ENCODE measurements around the gene INAFM2.

INAFM2 gene

DNA sequence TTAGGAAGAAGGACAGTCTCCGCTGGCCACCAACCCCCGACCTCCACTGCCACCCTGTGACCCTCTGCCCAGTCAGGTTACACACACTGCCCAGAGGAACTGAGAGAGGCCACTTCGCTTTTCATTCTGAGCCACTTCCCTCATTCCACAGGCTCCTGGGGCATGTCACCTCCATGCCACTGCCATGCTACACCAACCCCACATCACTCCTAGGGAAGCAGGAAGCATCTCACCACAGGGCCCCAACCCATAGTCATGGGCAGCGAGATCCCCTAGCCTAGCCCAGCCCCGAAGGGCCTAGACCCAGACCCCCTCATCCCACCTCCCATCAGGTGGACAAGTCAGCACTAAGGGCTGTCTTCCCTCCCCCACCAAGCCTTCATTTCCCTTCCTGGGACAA lies 17.1 kb upstream of the INAFM2 start:
- Mint-ChIP-seq H3K36me3 (ENCODE audit: low read depth) (peaks cover 23% of the 10 kb centered on the region), H3K4me3 (peak overlapping the region; percentile 95), H3K9me3 (no peaks in the 10 kb centered on the region), H3K27ac (peak overlapping the region; percentile 56), H3K4me1 (ENCODE audit: low read depth) (peaks cover 37% of the 10 kb centered on the region), H3K27me3 (ENCODE audit: low read depth) (peaks cover 4% of the 10 kb centered on the region)

DNA sequence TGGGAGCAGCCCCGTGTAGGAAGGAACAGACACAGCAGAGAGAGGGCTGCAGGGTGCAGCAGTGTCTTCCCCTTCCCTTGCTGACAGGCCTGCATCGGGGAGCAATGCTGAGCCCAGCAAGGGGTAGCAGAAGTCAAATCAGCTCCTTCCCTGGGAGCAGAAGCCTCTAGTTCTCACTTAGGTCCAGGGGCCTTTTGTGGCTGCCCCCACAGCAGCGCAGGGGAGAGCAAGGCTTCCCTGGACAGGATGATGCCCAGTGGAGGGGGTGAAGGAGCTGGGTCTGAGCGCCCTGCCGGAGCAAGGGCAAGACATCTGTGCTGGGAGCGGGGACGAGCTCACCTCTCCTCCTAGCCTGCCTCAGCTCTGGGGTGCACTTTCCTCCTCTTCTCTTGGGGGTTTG lies 16.6 kb upstream of the INAFM2 start:
- Mint-ChIP-seq H3K4me1 (ENCODE audit: low read depth) (peaks cover 37% of the 10 kb centered on the region), H3K27me3 (ENCODE audit: low read depth) (peaks cover 7% of the 10 kb centered on the region), H3K4me3 (peak overlapping the region; percentile 95), H3K27ac (peak overlapping the region; percentile 56), H3K9me3 (no peaks in the 10 kb centered on the region), H3K36me3 (ENCODE audit: low read depth) (peaks cover 17% of the 10 kb centered on the region)

DNA sequence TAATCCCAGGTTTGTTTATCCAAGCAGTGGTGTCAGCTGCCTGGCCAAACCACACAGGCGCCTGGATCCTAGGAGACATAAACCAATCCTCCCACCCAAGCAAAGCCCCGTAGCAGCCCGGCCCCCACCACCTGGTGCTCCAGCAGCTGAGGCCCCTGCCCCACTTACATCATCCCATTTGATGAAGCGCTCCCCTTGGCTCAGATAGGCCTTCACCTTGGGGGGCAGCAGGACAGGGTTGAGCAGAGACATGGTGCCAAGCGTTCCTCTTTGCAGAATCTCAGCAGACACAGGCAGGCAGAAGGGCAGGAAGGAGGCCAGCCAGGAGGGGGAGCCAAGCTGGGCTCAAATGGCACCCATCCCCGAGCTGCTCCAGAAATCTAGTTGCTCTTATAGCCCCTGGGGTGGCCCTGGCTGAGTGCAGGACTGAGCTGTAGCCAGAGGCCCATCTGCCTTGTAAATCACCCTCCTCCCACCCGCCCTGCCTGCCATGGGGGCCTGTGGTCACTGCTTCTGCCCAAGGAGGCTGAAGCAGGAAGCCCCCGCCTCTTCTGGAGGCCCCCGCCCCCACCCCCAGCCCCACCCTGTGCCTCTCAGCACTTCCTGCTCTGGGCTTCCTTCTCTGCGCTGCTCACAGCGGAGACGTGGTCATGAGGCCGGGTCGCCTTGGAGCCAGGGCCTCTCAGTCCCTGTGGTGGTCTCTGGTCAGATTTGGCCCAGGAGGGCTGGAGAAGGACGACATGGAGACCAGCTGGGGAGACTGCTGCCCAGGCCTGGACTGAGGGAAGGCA lies 15.9 kb upstream of the INAFM2 start, which contains the start of gene PLCB2:
Gene PLCB2, minus strand, starts transcription at position 515 of the 791 bp plus-strand sequence. Its CDS starts 263 bp downstream, at position 252.
- H3K4me1 Mint-ChIP-seq (ENCODE audit: low read depth): peaks cover 37% of the 10 kb centered on the region
- H3K27me3 Mint-ChIP-seq (ENCODE audit: low read depth): peaks cover 14% of the 10 kb centered on the region
- H3K36me3 Mint-ChIP-seq (ENCODE audit: low read depth): peaks cover 15% of the 10 kb centered on the region
- H3K9me3 Mint-ChIP-seq: no peaks in the 10 kb centered on the region
- H3K27ac Mint-ChIP-seq: peak within 1 kb of the TSS; percentile 97
- peak within 1 kb of the TSS; percentile 95 for H3K4me3 Mint-ChIP-seq

DNA sequence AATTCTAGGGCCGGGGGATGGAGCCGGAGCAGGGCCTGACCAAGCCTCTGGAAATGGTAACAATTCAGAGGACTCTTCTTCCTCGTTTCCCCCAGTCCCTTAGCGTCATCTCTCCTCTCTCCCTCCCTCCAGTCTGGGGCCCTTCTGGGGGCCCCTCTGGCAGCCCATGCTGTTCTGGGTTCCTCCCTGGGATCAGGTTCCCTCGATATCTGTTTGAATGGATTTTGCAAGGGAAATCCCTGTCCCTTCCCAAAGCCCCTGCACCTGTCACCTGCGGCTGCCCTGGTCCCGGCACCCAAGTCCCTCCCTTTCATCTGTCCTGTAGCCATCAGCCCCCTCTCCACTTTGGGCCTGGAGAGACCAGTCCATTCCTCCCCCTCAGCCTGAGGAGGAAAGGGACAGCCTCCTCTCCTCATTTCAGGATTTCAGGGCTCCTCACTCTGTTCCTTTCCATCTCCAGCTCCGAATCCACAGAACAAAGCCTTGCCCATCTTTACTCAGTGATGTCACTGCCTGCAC lies 14.1 kb upstream of the INAFM2 start:
- H3K27ac Mint-ChIP-seq: peak overlapping the region; percentile 97
- peaks cover 31% of the 10 kb centered on the region for H3K27me3 Mint-ChIP-seq (ENCODE audit: low read depth)
- no peaks in the 10 kb centered on the region for H3K9me3 Mint-ChIP-seq
- H3K36me3 Mint-ChIP-seq (ENCODE audit: low read depth): peaks cover 2% of the 10 kb centered on the region
- H3K4me1 Mint-ChIP-seq (ENCODE audit: low read depth): peaks cover 34% of the 10 kb centered on the region
- peak overlapping the region; percentile 95 for H3K4me3 Mint-ChIP-seq

DNA sequence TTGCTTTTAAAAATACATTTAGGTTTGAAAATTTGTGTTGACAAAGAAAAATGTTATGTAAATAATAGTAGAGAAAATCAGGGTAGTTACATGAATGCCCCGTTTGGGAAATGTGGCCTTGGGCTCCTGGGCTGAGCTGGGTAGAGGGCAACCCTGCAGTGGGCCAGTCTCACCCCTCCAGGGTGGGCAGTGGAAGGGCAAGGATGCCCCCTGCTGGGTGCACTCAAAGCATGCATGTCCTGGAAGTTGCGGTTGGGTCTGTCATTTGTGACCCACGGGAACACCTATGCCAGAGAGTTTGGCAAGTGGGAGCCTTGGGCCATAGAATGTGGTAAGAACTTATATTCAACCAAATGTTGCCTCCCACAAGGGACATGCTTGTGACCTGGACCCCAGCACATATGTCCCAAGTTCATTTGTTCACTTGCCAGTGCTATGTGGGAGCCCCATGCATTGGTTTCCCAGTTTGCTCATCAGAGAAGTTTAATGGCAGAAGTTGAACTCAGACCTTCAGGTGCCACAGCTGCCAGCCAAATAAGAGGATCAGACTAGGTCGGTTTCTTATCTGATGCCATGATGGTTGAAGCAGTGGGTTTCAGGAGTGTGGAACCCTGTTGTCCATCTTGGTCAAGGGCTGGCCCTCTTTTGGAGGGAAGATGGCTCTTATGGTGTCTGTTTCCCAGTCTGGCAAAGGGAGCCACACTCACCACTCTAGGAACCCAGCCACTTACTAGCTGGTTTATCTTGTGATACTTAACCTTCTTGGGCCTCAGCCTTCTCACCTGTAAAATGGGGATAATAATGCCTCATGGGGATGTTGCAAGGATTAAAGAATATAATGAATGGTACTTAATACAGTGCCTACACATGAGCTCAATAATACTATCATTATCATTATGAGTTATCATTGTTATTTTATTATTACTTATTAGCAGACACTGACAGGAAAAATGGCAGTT lies 13.2 kb upstream of the INAFM2 start:
- peaks cover 2% of the 10 kb centered on the region for H3K36me3 Mint-ChIP-seq (ENCODE audit: low read depth)
- H3K4me3 Mint-ChIP-seq: peak overlapping the region; percentile 62
- peaks cover 36% of the 10 kb centered on the region for H3K27me3 Mint-ChIP-seq (ENCODE audit: low read depth)
- H3K9me3 Mint-ChIP-seq: no peaks in the 10 kb centered on the region
- peak overlapping the region; percentile 97 for H3K27ac Mint-ChIP-seq
- peaks cover 29% of the 10 kb centered on the region for H3K4me1 Mint-ChIP-seq (ENCODE audit: low read depth)

DNA sequence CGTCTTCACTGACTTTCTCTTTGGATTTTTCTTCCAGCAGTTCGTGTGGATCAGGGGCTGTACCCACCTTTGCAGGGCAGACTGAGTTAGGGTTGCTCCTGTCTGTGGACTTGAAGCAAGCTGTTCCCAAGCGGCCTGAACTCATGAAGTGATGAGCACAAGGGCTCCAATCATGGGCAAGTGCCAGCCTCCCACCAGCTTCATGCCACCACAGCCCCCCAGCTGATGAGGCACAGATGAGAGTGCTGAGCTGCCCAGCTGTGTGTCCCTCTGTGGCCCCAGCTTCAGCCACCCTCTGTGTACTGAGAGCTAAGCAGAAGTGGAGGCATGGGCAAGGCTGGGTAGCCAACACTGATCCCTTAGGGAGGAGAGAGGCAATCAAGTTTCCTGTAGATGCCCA lies 12.5 kb upstream of the INAFM2 start:
- H3K4me3 Mint-ChIP-seq: no peak overlapping the region
- peaks cover 44% of the 10 kb centered on the region for H3K27me3 Mint-ChIP-seq (ENCODE audit: low read depth)
- peaks cover 28% of the 10 kb centered on the region for H3K4me1 Mint-ChIP-seq (ENCODE audit: low read depth)

DNA sequence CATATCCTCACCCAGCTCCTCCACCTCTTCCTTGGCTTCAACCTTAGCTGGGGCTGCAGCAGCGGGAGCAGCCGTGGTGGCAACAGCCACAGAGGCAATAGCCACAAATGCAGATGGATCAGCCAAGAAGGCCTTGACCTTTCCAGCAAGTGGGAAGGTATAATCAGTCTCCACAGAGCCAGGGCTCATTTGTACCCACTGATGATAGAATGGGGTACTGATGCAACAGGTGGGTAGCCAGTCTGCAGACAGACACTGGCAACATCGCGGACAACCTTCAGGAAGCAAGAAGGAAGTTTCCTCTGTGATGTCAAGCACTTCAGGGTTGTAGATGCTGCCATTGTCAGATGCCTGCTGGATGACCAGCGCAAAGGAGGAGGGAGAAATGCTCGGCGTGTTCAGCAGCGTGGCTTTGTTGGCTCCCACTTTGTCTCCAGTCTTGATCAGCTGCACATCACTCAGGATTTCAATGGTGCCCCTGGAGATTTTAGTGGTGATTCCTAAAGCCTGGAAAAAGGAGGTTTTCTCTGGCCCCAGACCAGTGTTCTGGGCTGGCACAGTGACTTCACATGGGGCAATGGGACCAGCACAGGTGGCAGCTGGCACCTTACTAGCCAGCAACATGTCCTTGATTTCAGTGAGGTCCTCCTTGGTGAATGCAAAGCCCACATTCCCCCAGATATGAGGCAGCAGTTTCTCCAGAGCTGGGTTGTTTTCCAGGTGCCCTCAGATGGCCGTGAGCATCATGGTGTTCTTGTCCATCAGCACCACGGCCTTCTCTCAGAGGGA lies 10.9 kb upstream of the INAFM2 start:
- no peak overlapping the region for H3K27ac Mint-ChIP-seq
- peaks cover 18% of the 10 kb centered on the region for H3K4me1 Mint-ChIP-seq (ENCODE audit: low read depth)
- H3K36me3 Mint-ChIP-seq (ENCODE audit: low read depth): peaks cover 2% of the 10 kb centered on the region
- H3K27me3 Mint-ChIP-seq (ENCODE audit: low read depth): peaks cover 59% of the 10 kb centered on the region
- H3K4me3 Mint-ChIP-seq: no peak overlapping the region
- H3K9me3 Mint-ChIP-seq: no peaks in the 10 kb centered on the region

More for the DNA sequence above, 12.5 kb upstream of the INAFM2 start:
- Mint-ChIP-seq H3K36me3 (ENCODE audit: low read depth) (peaks cover 2% of the 10 kb centered on the region), H3K9me3 (no peaks in the 10 kb centered on the region), H3K27ac (no peak overlapping the region)

DNA sequence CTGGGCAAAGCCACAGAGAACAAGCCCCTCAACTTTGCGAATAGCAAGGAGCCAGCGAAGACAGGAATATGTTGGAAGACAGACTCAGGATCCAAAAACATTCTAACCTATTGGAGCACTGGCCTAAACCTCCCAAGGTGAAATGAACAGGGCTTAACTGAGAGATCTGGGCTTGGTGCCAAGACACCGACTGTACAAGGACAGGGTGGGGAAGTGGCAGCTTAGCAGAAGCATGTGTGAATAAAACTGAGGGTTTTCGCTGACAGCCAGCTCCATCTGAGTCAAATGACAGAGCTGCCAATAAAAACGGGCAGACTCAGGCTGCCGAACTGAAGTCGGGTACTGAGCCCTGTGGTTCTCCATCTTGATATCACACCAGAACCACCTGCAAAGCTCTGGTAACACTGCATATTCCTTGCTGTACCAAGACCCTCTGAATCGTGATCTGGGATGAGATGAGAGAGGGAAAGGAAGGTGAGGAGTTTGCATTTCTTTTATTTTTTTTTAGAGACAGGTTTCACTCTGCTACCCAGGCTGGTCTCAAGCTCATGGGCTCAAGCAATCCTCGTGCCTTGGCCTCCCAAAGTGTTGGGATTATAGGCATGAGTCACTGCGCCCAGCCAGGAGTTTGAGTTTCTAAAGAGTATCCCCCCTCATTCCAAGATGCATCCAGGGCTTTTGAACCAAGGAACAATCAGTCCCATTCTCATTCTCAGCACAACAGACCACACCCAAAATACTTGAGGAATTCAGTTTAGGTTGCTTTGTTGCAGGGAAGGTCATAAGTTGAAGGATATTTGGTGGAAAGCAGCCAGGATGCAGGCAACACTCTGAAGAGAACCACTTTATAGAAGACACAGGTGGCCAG lies 9.7 kb upstream of the INAFM2 start:
- peaks cover 65% of the 10 kb centered on the region for H3K27me3 Mint-ChIP-seq (ENCODE audit: low read depth)
- H3K4me3 Mint-ChIP-seq: no peak overlapping the region
- no peaks in the 10 kb centered on the region for H3K9me3 Mint-ChIP-seq
- H3K36me3 Mint-ChIP-seq (ENCODE audit: low read depth): no peaks in the 10 kb centered on the region
- no peak overlapping the region for H3K27ac Mint-ChIP-seq
- H3K4me1 Mint-ChIP-seq (ENCODE audit: low read depth): peaks cover 15% of the 10 kb centered on the region

DNA sequence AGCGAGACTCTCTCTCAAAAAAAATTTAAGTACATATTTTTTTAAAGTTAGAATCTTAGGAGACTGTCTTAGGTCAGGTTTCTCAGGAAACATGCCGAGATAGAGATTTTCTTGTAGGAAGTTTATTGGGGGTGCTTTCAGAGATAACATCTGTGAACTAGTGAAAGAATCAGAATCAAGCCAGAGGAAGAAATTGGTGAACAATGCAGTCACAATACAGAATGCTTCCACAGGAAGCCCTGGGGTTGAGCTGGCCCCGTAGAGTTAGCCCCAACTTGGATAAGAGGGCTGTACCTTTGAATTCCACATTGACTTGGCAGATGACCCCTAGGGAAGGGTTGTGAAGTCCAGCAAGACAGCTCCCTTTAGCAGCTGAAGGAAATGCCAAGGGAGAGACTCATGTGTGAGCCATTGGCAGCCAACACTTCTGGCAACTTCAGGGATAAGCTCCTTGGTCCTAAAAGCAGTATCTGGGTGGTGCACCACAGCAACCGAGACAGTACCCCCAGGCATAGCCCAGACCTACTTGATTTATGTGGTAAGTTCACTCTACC lies 8.7 kb upstream of the INAFM2 start:
- no peaks in the 10 kb centered on the region for H3K9me3 Mint-ChIP-seq
- H3K4me3 Mint-ChIP-seq: no peak overlapping the region
- H3K27ac Mint-ChIP-seq: no peak overlapping the region
- peaks cover 68% of the 10 kb centered on the region for H3K27me3 Mint-ChIP-seq (ENCODE audit: low read depth)
- H3K36me3 Mint-ChIP-seq (ENCODE audit: low read depth): no peaks in the 10 kb centered on the region
- H3K4me1 Mint-ChIP-seq (ENCODE audit: low read depth): peaks cover 6% of the 10 kb centered on the region

DNA sequence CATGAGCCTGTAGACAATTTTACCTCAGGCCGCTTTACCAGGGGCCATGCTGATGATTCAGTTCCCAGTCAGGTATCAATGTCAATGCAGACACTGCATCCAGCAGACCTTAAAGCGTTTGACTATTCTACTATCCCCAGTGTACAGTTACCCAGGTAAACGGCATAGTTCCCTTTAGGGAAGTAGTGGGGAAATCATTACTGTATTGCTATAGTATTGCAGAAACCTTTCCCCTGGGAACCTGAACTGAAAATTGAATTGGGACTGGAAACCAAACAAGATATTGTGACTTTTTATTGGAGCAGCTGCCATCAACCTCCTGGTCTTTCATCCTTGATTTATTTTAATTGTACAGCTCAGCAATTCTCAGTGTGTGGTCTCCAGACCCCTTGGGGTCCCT lies 6.6 kb upstream of the INAFM2 start:
- H3K27ac Mint-ChIP-seq: no peak overlapping the region
- H3K4me3 Mint-ChIP-seq: no peak overlapping the region
- no peaks in the 10 kb centered on the region for H3K9me3 Mint-ChIP-seq
- H3K27me3 Mint-ChIP-seq (ENCODE audit: low read depth): peaks cover 72% of the 10 kb centered on the region
- no peaks in the 10 kb centered on the region for H3K36me3 Mint-ChIP-seq (ENCODE audit: low read depth)
- peaks cover 8% of the 10 kb centered on the region for H3K4me1 Mint-ChIP-seq (ENCODE audit: low read depth)

DNA sequence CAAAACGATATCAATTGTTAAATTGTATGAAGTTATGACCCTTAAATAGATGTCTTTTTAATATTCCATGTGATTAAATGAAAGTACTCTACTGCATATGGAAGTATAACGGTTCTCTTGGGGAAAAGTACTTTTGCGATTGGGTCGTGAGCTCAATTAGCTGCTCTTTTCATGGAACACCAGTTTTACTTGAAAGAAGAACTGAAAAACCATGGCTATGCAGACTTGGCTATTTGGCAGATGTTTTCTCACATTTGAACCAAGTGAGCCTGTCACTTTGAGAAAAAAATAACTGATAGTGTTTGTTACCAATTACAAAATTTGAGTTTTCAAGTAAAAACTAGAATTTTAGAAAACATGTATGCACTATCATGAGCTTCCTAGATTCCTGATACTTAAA lies 5.9 kb upstream of the INAFM2 start:
- Mint-ChIP-seq H3K27me3 (ENCODE audit: low read depth) (peaks cover 66% of the 10 kb centered on the region), H3K4me1 (ENCODE audit: low read depth) (peaks cover 15% of the 10 kb centered on the region)

DNA sequence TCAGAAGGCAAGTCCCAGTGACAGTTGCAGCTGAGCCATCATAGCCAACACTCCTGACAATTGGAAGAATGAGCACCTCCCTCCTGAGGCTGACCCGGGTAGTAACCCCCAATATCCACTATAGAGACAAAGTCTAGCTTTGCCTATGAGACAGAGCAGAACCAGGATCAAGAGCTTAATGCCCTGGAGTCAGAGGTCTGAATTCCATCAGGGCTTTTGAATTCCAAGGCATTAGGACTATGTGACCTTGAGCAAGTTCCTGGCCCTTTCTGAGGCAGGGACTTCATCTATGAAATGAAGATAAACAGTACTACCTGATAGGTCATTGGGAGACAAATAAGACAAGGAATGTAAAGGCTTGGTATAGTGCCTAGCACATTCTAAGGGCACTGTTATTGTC lies 3.1 kb upstream of the INAFM2 start:
- Mint-ChIP-seq H3K4me1 (ENCODE audit: low read depth) (peaks cover 22% of the 10 kb centered on the region), H3K27ac (no peak overlapping the region)

More for the DNA sequence above, 5.9 kb upstream of the INAFM2 start:
- H3K9me3 Mint-ChIP-seq: no peaks in the 10 kb centered on the region
- H3K36me3 Mint-ChIP-seq (ENCODE audit: low read depth): no peaks in the 10 kb centered on the region
- no peak overlapping the region for H3K27ac Mint-ChIP-seq
- H3K4me3 Mint-ChIP-seq: no peak overlapping the region

DNA sequence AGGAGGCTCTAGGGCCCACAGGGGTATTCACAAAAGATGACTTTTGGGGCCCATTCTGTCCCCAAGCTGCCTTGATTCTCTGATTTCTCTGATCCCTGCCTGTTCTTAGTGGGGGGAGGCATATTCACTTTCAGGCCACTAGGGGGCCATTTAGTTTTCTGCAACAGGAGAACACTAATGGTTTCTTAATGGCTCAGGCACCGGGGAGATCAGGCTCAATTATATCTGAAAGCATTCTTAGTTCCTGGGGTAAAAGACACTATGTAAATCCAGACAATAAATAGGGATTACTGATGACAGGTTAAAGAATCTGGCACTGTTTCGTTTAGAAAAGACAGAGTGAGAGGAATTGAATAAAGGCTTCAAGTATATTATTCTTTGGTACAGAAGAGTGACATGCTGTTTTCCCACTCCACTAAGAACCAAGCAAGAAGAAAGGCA lies 2.5 kb upstream of the INAFM2 start:
- peaks cover 1% of the 10 kb centered on the region for H3K36me3 Mint-ChIP-seq (ENCODE audit: low read depth)
- peaks cover 24% of the 10 kb centered on the region for H3K4me1 Mint-ChIP-seq (ENCODE audit: low read depth)
- no peaks in the 10 kb centered on the region for H3K9me3 Mint-ChIP-seq
- H3K27ac Mint-ChIP-seq: no peak overlapping the region
- H3K27me3 Mint-ChIP-seq (ENCODE audit: low read depth): peaks cover 41% of the 10 kb centered on the region
- peak overlapping the region; percentile 55 for H3K4me3 Mint-ChIP-seq

More for the DNA sequence above, 3.1 kb upstream of the INAFM2 start:
- Mint-ChIP-seq H3K9me3 (no peaks in the 10 kb centered on the region), H3K27me3 (ENCODE audit: low read depth) (peaks cover 45% of the 10 kb centered on the region), H3K36me3 (ENCODE audit: low read depth) (no peaks in the 10 kb centered on the region), H3K4me3 (no peak overlapping the region)
